AG20443 (cell line): ENCODE results near the gene MRPL40.
"Not testable (repeated sequence)": the region's sequence is repeated elsewhere in the genome, so short reads cannot be mapped to it uniquely, and the experiment has no call there.

Experiments used
- DNase-seq: peaks from one replicate; pipeline ENCODE4 v3.0.0; 2012; ENCODE audit warnings: low spot score, mixed read lengths

Gene MRPL40

DNA sequence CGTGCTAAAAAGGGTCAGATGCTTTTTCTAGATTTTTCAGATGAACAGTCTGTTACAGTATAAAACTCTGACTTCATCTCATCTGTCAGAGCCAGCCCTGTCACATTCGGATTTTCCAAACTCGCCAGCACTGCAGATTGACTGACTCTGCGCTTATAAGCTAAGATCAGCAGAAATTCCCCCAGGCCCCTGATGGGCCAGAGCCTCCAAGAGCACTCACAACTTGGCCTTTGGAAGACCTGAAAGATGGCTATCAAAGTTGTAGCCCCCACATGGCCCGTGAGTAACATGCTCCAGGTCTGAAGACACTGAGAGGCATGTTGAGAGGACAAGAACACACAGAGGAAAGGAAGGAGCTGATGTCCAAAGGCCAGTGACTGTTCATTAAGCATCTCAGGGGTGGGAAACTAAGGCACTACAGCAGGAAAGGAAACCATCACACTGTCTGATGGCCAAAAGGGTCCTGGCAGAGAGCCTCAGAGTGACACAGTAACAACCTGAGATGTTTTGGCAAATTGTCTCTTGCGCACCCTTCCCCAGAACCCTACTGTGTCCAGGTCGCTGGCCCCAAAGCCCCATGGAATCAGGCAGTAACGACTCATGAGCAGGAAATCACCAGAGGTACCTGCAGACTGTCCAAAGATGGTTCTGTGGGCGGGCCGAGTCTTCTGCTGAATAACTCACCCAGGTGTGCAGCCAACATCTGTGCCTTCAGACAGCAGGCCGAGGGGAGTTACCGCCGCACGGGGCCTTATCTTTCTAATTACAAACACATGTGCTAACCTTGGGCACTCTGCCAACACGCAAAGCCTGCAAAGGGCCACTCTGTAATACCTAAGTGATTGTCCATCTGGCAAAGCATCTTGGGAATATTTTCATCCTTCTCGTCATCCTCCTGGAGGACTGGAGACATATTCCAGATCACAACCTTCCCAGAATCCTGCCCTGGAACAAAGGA lies 24.4 kb upstream of the MRPL40 start:
- no peak for DNase-seq

DNA sequence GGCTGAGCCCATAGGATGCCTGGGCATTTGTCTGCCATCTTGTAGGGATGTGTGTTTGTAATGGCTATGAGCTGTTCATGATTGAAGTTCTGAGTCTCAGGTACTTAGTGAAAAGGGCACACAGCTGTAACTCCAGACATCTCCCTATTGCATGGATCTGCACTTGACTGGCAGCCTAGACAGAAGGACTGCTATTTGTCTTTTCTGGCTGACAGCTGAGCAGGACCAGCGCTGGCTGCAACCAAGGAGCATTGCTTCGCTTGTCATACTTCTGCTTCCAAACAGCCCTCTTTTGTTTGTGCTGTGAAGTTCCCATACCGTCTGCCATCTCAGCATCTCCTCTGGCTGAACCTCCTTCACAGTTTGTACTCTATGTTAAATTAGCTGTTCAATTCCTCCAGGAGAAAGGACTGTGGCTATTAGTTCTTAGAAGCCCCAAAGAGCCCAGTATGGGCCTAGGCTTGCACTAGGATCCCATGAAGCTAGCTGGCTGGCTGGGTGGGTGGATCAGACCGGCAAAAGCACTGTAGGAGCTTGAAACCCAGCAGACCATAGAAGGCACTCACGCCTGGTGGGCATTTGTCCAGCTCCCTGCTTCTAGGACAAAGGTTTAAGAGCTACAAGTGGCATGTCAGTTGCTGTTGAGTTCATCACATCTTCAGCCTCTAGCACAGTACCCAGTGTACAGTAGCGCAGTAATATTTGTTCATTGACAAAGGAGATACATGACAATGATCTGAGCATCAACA lies 21.2 kb upstream of the MRPL40 start:
- no peak for DNase-seq

DNA sequence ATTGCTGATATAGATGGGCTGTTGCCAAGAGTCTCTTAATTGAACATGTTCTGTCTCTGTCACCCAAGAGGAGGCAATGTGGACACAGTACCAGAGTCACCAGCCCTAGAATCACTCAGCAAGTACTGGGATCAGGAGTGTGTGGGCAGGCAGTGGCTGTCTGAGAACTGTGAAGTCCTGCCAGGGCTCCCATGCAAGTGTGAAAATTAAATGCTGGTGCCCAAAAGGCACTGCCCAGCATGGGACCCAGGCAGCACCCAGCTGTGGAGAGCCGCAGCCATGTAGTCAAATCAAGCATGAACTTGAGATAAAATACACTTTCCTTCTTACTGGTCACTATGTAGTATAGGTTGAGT lies 20.7 kb upstream of the MRPL40 start:
- DNase-seq: no peak

DNA sequence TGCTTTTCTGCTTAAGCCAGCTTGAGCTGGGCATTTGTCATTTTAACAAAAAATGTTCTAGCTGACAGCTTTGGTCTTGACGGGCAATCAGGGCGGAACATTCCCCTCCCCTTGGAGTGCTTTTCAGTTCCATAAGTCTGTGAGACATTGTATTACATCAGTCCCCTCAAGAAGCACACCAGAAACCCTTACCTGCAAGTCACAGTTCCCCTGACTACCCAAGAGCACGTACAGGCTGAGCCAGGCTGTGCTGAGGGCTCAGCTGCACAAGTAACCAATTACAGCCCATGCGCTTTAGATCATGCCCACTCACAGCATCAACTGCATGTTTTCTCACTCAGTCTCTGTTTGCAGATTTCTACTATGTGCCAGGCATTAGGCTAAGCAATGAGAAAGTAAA lies 19.9 kb upstream of the MRPL40 start:
- no peak for DNase-seq

DNA sequence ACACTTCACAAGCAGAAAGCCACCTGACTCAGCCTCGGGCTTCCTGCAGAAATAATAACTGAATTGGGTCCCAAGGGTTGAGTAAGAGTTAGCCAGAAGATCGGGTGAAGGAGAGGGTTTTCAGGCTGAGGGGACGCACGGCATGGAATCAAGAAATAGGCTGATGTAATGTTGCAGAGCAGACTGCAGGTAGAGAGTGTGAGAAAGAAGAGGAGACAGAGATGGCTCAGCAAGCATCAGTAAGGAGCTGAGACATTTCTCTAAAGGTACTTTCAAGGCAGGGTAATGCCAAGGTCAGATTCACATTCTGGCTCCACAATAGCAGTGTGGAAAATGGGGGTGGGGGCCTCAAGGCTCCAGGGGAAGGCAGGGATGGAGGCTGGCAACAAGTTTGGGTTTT lies 19.4 kb upstream of the MRPL40 start:
- no peak for DNase-seq

DNA sequence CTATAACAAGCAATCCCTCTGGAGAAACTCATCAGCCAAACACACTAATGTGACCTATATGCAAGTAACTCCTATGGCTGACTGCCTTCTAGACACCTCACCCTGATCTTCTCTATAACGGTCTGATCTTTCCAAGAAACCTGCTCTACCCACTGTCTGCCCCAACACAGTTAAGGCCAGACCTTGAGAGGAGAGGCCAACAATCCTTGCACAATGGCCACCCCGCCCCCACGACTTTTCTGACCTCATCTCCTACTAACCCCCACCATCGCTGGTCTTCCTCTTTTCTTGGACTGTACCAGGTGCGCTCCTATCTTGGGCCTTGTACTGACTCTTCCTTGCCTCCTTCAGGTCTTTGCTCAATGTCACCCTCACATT lies 13.3 kb upstream of the MRPL40 start:
- DNase-seq: no peak

DNA sequence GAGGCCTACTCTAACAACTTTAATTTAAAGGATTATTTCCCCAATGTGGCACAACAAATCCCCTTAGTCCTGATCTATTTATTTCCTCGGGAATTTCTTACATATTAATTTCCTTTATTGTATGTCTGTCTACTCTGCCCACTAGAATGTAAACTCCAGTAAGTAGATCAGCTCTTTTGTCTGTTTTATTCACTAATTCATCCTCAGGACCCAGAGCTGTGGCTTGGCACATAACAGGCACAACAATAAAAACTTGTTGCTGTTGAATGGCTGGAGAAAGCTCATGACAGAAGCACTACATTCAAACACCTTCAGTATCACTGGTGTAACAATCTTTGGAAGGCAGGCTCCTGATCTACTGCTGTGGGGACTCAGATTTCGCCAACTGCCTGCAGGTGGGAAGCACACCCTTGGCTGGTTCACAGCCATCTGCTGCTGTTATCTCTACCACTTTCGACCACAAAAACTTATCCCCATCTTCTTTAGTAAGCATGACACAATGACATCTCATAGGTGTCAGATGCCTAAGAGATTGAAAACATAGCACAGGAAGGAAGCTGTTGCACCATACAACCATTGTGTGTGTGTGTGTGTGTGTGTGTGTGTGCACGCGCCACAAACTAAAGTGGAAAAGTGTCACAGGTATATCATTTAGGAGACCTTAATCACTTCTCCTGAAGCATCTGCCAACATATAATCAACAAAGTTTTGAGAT lies 12.7 kb upstream of the MRPL40 start:
- DNase-seq: no peak

DNA sequence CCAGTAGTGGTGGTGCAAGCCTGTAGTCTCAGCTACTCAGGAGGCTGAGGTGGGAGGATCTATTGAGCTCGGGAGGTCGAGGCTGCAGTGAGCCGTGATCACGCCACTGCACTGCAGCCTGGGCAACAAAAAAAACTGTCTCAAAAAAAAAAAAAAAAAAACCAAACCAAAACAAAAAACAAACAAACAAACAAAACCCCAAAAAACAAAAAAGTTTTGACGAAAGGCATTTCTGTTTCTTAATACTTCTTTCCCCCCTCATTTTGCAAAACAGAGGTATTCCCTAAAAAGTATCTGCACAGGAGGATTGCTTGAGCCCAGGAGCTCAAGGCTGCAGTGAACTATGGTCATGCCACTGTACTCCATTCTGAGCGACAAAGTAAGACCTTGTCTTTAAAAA lies 12.0 kb upstream of the MRPL40 start:
- no peak for DNase-seq

DNA sequence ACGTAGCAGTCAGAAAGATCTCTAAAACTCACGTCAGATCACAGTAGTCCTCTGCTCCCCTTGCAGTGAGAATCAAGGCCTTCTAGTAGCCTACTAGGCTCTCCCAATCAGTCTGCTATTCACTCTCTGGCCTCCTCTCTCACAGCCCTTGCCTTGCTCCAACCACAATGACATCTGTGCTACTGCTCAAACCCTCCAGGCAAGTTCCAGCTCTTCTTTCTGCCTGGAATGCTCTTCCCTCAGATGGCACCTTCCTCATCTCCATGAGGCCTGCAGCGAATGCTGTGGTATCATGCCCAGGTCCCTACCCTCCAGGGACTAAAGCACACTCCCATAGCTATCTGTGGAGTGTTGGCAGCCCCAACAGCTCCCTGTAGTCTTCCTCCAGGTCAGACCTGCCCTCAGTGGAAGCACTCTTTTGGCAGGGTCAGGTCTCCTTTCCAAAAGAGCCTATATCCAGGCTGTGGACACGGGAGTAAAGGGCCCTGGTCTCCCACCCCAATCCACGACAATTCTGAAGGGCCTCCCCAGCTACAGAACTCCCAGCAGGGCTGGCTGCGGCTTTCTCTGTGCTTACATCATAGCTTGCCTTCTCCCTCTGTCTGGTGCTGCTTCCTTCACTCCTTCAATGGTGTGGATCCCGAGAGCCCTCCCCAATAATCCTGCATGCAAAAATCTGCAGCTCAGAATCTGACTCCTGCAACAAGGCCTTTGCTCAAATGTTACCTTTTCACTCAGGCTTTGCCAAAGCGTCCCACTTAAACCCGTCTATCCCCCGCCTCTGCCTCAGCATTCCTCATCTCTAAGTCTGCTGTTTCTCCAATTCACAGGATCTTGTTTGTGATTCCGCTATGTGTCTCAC lies 9.7 kb upstream of the MRPL40 start:
- no peak for DNase-seq

DNA sequence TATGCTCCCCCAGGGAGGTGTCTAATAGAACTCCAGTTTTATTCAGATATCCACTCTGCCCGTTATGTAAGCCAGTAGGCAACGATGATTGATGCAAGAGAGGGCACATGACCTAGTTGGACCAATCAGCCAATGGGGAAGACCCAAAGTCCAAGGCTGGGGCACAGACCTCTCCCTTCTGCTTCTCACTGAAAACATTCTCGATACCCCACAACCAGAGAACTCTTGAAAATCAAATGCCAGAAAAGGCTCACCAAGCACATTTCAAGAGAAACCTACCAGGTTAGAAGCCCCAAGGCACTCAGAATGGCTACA lies 8.2 kb upstream of the MRPL40 start:
- DNase-seq: no peak

DNA sequence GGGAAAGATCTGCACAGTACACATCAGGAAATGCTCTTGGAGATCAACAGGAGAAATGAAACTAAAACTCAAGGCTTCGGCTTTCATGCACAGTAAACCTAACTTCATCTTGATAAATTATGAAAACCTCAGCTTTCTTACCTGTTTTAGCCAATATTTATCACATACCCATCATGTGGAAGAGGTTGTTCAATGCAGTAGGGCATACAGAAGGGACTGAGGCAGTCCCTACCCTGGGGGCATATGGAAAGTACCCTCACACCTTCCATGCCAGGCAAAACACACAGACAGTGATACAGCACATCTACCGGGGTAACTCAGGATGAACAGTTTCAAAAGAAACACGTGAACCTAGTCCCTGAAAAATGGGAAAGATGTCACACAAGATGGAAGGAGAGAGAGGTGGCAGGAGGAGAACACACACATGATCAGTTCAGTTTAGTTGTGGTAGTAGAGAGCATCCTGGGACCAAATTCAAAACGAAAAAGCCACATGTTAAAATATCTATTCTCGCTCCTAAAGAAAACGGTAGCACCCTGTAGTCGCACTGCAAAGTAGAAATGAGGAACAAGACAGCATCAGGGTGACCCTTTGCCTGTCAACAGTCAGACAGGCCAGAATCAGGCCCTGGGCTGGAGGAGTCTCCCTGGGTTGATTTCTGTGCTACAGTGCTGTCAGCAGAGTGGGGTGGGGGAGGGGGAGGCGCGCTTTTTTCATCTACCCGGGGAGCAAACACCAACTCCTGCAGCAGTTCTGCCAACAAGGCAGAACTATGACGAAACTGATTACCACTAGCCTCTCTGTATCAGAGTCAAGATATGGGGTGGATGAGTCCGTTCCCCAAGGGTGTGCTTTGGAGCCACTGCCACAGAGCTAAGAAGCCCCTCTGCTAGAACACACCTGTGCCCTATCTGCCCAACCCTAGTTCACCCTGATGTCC lies 2.1 kb upstream of the MRPL40 start:
- peak; percentile 51 for DNase-seq

DNA sequence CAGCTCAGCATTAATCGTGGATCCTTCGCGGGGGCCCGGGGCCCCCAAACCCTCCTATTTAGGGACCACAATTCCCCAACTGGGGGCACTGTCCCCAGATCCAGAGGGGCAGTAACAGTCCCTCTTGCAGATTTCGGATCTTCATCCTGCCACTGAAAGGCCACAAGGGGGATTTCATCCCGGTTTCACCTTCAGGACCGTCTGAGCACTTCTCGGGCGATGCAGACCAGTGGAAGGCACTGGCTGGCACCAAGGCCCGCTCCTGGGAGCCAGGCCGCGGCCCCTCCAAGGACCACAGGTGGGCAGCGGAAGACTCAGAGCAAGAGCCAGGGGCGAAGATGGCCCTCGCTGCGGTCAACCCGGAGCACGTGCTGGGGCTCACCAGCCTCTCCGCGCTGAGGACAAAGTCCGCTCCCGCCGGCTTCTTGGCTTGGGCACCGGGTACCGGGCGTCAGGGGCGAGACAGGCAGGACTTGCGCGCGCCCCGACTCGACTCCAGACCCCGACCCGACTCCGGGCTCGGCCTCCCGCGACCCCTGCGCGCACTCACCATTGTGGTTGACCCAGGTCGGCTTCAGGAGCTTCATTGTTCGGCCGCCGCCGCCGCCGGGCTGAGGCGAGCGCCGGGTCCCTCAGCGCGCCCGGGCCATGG lies 1.3 kb upstream of the MRPL40 start:
- DNase-seq: peak; percentile 35

DNA sequence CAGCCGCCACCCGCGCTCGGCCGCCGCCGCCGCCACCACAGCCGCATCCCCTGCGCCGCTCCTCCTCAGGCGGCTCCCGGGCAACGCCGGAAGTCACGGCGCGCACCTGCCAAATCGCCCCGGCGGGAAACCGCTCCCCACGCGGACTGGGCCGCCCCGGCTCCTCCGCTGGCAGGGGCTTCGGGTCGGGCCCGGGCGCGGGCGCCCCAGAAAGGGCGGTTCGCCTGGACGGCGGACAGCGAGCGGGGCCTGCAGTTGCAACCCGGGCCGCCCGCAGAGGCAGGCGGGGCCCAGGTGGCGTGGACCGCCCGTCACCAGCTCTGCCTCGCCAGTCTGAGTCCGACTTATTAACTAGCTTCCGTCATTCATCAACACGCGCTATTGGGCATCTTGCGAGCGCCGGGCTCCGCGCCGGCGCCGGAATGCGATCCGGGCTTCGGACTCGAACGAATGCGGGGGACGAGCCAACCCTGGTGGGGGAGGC lies 654 bp upstream of the MRPL40 start, which contains the start of gene HIRA:
TSS of gene HIRA (minus strand) at position 85 of the 484 bp plus-strand sequence. CDS start 257 bp downstream, outside the sequence.
- DNase-seq: peak; percentile 88

DNA sequence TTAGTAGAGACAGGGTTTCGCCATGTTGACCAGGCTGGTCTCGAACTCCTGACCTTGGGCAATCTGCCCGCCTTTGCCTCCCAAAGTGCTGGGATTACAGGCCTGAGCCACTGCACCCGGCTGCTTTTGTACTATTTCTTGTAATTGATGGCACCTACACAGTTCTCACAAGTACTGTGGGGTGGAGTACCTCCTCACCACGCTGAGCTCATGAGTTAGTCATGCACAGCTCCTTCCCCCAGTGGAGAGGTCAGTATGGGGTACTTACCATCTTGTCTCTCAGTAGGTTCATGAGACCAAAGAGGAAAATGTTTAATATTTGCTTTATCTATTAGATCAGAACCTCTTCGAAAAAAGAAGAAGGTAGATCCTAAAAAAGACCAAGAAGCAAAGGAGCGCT lies 2.1 kb downstream of the MRPL40 start:
- no peak for DNase-seq

DNA sequence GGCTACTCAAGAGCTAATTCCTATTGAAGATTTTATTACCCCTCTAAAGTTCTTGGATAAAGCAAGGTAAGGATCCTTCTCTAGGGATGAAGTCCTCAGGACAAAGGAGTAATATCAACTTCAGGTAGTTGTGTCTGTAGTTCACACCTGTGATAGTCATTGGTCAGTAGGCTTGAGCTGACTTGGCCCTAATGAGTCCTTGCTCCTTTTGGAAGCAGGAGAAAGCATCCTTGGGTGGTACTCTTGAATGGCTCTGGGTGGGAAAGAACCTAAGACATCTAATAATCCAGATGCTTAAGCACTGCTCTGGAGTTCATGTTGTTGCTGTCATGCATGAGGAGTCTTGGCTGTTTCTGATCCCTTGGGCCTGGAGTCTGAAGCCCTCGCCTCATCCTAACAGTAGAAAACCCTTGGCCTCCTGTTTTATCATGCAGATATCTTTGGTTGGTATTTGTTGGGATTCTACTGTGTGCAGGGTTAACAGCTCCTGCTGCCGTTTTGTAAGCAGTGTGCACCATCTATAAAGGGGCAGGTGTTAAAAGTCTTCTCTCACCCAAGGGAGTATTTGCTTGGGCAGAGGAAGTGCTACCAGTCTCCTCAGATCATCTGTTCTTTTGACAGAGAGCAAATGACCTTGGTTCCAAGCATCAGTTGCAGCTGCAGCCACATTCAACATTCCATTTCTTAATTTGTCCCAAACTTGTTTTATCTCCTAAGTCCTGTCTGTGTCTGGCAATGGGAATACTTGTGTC lies 2.7 kb downstream of the MRPL40 start:
- no peak for DNase-seq

DNA sequence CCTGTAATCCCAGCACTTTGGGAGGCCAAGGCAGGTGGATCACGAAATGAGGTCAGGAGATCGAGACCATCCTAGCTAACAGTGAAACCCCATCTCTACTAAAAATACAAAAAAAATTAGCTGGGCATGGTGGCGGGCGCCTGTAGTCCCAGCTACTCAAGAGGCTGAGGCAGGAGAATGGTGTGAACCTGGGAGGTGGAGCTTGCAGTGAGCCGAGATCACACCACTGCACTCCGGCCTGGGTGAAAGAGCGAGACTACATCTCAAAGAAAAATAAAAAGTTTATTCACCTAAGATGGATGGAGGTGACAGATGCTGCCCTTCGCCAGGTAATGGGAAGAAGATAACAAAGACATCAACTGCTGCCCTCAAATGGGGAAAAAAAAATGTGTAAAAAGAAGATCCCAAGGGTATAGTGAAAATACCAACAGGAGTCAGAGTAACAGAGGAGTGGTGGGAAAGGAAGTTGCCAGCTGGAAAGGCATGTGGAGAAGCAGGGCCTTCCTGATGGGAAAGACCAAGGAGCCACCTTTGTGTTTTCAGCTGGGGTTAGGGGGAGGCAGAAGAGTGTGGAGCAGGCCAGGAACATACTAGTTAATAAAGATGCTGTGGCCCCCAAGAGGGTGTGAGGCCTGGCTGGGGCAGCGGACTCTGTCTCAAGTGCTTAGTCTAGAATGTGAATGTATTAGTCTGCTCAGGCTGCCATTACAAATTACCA lies 4.3 kb downstream of the MRPL40 start:
- not testable (repeated sequence) for DNase-seq

DNA sequence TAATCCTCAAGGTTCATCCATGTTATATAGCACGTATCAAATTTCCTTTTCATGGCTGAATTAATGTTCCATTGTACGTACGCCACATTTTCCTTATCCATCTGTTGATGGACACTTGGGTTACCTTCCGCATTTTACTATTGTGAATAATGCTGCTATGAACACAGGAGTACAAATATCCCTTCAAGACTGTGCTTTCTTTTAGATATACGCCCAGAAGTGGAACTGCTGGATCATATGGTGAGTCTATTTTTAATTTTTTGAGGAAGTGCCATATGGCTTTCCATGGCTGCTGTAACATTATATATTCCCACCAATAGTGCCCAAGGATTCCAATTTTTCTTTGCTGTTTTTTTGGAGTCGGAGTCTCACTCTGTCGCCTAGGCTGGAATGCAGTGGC lies 6.0 kb downstream of the MRPL40 start:
- DNase-seq: no peak

DNA sequence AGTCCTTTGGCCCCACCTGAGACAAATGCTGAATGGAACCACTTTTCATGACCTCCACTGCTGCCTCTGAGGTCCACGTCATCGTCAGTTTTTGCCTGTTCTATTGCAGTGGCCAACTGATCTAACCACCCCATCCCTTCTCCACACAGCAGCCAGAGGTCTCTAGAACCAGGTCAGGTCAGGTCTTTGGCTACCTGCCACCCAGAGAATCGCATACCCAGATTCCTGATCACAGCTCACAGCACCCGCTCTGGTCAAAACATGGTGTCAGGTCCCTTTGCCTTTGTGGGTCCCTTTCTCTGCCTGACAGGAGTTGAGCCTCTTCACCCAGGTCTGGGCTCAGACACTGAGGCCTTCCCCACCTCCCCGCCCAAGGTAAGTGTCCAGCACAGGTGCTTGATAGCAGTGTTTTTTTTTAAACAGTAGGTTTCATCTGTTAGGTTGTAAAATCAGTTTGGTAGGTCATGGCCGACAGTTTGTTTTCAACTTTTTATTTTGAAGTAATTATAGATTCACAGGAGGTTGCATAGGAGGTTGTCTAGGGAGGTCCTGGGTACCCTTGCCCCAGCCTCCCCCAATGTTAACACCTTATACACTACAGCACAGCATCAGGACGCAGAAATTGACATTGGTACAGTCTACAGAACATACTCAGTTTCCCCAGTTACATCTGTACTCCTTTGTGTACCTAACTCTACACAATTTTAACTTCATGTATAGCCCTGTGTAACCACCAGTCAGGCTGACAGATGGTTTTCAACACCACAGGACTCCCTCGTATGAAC lies 8.3 kb downstream of the MRPL40 start:
- no peak for DNase-seq
